ENCODE measurements around the gene NEUROD1.

Gene NEUROD1

GRCh38 chr2:181632733-181633401, 47.5 kb downstream of the NEUROD1 start:
- DNase-seq: peak; percentile 92

- DNase-seq: peak; percentile 94
Observed at GRCh38 chr2:181628590-181629585, 51.4 kb downstream of the NEUROD1 start.

DNA sequence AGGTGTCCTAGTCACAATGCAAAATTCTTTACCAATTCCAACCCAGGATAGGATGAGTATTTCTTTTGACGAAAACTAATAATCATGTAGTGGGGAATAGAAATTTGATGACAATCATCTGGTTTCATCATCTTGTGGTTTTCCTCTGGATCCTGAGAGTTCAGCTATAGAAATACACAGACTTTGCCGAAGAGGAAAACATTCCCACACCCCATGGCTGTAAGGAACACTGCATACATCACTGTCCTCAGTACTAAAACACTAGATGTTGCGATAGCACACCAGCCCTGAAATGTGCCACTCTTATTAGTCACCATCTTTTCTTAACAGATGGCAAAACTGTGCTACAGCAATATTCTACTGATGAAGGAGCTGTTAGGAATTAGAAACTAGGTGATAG, 52.8 kb downstream of the NEUROD1 start:
- DNase-seq: peak; percentile 75

GRCh38 chr2:181626671-181627070, 53.6 kb downstream of the NEUROD1 start:
- DNase-seq: no peak
